GM12875 (cell line): ENCODE measurements around the gene ZNF823.
A peak's percentile ranks its signal among the peaks of the same experiment; 100 is the strongest.

Experiments
- H3K4me3 ChIP-seq: one replicate; pipeline ENCODE4 v1.5.1; 2011; ENCODE audit warnings: low read depth, low read length, control low read depth
- TF ChIP-seq, protein P1 (sequence below): IDR thresholded peaks from 2 replicates; pipeline ENCODE4 v1.5.1; 2011; ENCODE audit warnings: low read depth, mild to moderate bottlenecking, control low read depth, inconsistent platforms, low read length, moderate library complexity, borderline replicate concordance; ENCODE audit not compliant: insufficient read depth

Gene ZNF823

DNA sequence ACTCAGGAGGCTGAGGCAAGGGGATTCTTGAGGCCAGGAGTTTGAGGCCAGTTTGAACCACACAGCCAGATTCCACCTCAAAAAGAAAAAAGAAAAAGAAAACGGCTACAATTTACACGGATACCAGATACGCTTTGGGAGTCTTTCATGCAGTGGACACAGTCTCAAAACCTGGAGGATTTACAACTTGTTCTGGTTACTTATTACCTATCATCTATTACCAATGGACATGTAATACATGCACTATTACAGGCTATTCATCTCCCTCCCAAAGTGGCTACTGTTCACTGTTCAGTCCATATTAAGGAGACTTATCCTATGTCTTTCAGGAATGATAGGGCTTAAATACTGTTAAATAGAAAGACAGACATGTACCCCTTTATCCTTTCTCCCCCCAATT lies 33.3 kb downstream of the ZNF823 start:
- TF ChIP-seq, protein P1, sequence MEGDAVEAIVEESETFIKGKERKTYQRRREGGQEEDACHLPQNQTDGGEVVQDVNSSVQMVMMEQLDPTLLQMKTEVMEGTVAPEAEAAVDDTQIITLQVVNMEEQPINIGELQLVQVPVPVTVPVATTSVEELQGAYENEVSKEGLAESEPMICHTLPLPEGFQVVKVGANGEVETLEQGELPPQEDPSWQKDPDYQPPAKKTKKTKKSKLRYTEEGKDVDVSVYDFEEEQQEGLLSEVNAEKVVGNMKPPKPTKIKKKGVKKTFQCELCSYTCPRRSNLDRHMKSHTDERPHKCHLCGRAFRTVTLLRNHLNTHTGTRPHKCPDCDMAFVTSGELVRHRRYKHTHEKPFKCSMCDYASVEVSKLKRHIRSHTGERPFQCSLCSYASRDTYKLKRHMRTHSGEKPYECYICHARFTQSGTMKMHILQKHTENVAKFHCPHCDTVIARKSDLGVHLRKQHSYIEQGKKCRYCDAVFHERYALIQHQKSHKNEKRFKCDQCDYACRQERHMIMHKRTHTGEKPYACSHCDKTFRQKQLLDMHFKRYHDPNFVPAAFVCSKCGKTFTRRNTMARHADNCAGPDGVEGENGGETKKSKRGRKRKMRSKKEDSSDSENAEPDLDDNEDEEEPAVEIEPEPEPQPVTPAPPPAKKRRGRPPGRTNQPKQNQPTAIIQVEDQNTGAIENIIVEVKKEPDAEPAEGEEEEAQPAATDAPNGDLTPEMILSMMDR: no peak
- H3K4me3 ChIP-seq: no peak overlapping the region

DNA sequence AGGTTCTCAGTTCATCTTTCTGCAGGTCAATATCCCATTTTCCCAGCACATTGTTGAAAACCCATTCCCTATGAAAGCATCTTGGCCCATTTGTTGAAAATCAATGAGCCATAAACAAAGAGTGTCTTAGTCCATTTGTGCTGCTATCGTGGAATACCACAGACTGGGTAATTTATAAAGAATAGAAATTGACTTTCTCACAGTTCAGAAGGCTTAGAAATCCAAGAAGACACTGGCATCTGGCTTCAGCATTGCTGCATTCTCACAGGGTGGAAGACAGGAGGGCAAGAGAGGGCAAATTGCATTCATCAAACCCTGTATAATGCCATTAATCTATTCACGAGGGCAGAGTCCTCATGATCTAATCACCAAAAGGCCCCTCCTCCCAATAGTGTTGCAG lies 34.1 kb downstream of the ZNF823 start:
- TF ChIP-seq, protein P1: no peak
- no peak overlapping the region for H3K4me3 ChIP-seq

DNA sequence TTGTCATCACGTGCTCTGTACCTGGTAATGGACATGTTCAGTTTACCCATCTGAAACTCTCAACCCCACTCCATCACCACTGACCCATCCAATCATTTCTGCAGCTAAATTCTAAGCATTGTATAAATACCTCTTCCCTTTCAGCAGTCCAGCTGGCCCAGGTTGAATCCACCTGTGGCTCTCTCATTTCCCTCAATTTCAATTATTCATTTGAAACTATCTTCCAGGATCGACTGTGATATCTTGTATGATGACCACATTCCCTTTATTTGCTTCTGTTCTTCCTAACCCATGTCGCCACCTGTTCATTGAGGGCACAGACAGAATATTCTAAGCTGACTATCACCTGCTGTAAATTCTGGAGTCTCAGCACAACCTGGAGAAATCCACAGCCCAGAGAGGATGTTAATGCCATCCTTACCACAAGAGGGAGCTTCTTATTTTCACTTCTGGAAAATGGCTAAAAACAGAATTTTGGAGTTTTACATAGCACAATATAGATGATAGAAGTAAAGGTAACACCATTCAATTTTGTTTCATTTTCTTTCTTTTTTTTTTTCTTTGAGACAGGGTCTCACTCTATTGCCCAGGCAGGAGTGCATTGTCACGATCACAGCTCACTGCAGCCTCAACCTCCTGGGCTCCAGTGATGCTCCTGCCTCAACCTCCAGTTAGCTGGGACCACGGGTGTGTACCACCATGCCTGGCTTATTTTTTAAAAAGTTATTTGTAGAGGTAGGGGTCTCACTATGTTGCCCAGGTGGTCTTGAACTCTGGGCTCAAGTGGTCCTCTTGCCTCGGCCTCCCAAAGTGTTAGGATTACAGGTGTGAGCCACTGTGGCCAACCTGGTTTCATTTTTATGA lies 38.6 kb downstream of the ZNF823 start:
- TF ChIP-seq, protein P1: peak; percentile 47; the same call in 1 of the 2 replicates
- H3K4me3 ChIP-seq: no peak overlapping the region

DNA sequence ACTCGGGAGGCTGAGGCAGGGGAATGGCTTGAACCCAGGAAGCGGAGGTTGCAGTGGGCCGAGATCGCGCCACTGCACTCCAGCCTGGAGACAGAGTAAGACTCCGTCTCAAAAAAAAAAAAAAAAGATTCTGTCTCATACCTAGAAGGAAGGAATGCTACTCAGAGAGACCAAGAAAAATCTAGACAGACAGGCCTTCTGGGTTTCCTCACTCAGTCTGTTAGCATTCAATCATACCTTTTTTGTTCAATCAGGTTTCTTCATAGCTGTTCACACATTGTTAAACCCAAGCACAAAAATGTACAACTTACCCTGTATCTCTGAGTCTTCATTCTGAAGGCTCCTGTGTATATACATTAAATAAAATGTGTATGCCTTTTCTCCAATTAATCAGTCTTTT lies 40.5 kb downstream of the ZNF823 start:
- no peak overlapping the region for H3K4me3 ChIP-seq
- TF ChIP-seq, protein P1: no peak

DNA sequence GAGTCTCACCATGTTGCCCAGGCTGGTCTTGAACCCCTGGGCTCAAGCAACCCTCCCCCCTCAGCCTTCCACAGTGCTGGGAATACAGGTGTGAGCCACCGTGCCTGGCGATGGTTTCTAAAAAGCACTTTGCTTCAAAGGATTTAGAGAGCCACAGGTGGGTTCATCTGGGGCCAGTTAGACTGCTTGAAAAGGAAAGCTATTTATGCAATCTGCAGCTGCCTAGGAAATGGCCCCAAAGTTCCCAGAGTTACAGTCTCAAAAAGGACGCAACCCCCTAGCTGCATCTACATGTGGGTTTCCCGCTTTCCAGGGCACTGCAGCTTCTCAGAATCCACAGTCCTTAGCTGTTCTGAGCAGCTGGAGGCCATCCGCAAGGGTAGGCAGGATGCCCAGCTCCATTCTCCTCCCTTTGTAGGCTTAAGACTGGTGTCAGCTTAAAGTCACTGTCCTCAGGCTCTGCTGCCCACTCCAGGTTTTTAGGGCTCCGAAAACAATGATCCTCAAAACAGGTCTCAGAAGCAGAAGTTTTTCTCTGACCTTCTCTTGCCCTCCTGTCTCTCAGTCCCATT lies 41.4 kb downstream of the ZNF823 start:
- H3K4me3 ChIP-seq: no peak overlapping the region
- TF ChIP-seq, protein P1: no peak

DNA sequence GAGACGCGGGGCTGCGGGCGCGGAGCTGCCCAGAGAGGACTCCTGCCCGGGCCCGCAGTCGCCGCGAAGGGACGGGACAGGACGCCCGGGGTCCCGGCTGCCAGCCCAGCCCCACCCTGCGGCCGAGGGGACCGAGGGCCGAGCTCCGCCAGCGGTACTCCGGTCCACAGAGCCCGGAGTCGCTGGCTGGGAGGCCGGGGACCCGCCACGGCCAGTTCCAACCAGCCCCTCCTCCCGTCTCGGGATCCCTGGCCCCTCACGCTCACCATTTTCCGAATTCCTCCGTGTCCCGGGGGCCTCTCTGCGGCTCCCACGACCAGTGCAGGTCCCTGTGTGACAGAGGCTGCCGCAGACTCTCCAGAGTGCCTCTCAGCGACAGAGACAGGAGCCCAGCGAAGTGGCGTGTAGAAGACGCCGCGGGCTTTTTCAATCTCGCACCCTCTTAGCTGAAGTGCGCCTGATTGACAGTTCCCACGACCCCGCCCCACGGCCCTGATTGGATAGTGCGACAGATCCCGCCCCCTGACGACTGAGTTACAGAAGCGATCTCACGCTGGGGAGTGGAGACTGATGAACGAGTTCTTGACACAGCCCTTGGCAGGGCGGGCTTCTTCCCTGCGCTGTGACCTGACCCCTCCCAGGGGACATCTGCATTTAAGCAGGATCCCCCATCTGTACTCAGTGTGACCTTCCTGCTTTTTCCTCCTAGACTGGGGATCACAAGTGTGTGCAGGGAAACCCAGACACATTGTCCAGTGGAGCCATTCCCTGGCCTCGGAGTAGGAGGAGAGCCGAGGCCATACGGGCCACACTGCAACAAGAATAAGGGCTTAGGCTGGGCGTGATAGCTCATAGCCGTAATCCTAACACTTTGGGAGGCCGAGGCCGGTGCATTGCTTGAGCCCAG lies 44.0 kb downstream of the ZNF823 start:
- peak overlapping the region; percentile 59 for H3K4me3 ChIP-seq
- TF ChIP-seq, protein P1: no peak
